Esophagus muscularis mucosa (tissue), 4 donors: Measurements from ENCODE around the gene MB21D2. TPM values are rescaled to one million over a fixed set of nuclear protein-coding genes. Genes with fewer than 3 reads are reported as not detected.
"Not testable (repeated sequence)": the region's sequence is repeated elsewhere in the genome, so short reads cannot be mapped to it uniquely, and the experiment has no call there.

Source experiments
- DNase-seq: peaks from one replicate; pipeline ENCODE4 v3.0.0-alpha.2; 2017; ENCODE audit errors: extremely low spot score
- H3K27ac ChIP-seq, 4 donors: fragments of 200-600 bp; sonication (generic); replicated peaks in 1 of 4; 1 replicate in 3 of 4; 2 replicates in 1 of 4; pipeline ENCODE4 v1.5.1; 2016 to 2019; ENCODE audit warnings: mild to moderate bottlenecking in 1 of 4
- H3K27me3 ChIP-seq, 4 donors: fragments of 200-600 bp; sonication (generic); one replicate each; pipeline versions ENCODE4 v1.5.1 to v1.6.0; 2016 to 2019
- H3K36me3 ChIP-seq, 4 donors: fragments of 200-600 bp; sonication (generic); one replicate each; pipeline ENCODE4 v1.5.1; 2016 to 2019
- H3K4me1 ChIP-seq, 4 donors: fragments of 200-600 bp; sonication (generic); one replicate each; pipeline ENCODE4 v1.5.1; 2016 to 2019
- H3K4me3 ChIP-seq, 4 donors: fragments of 200-600 bp; sonication (generic); 1 replicate in 2 of 4; 2 replicates in 2 of 4; pipeline ENCODE4 v1.5.1; 2016 to 2019; ENCODE audit warnings: mild to moderate bottlenecking in 4 of 4, moderate library complexity in 1 of 4
- H3K9me3 ChIP-seq, 4 donors: fragments of 200-600 bp; sonication (generic); 1 replicate in 3 of 4; 2 replicates in 1 of 4; pipeline ENCODE4 v1.5.1; 2016 to 2019
- EP300 ChIP-seq: sonication (generic); formaldehyde crosslinking; IDR thresholded peaks from one replicate; pipeline ENCODE4 v1.6.1; 2017; ENCODE audit warnings: antibody characterized with exemption
- POLR2A ChIP-seq: fragments of 450-650 bp; IDR thresholded peaks from one replicate; pipeline ENCODE4 v1.6.1; 2017; ENCODE audit warnings: antibody characterized with exemption, moderate library complexity, mild to moderate bottlenecking, low read depth
- POLR2AphosphoS5 ChIP-seq, 2 donors: sonication (generic); formaldehyde crosslinking; IDR thresholded peaks; one replicate each; pipeline ENCODE4 v1.6.1; 2017; ENCODE audit warnings: antibody characterized with exemption in 2 of 2
- WGBS: methylation state at CpG from one replicate; pipeline ENCODE4 v1.1.5; 2018; 5-methylcytosine and 5-hydroxymethylcytosine counted together
- intact Hi-C: fragments of 100-400 bp; cut with DNase I; formaldehyde crosslinking; loops from one replicate; pipeline ENCODE4 v1.15.1; 2023
- total RNA-seq, 4 donors: library from RNA; depleted of rRNA; stranded (reverse); fragments of >200 nt; gene quantifications; one replicate each; pipeline versions ENCODE4 v1.1.0 to v1.2.1, GENCODE V29; 2016
- TF ChIP-seq, protein P1 (sequence below), 3 experiments: fragments of 200-600 bp in 2 of 3; fragments of 450-650 bp in 1 of 3; sonication (generic) in 2 of 3; IDR thresholded peaks; one replicate each; pipeline ENCODE4 v1.5.1; 2017 to 2019; ENCODE audit warnings: antibody characterized with exemption in 3 of 3, mild to moderate bottlenecking in 2 of 3, moderate library complexity in 1 of 3

The MB21D2 gene
- total RNA-seq, 4 donors from 2014 or later: 5.4 to 11.5 (median 8.2) TPM

GRCh38 chr3:192851821-192852372, 65.8 kb downstream of the MB21D2 start:
- H3K27ac ChIP-seq: no peak overlapping the region
- intact Hi-C loops: no loop called here
- 47% methylated on average over 5 of the region's 5 CpGs for WGBS

GRCh38 chr3:192850451-192850981, 67.1 kb downstream of the MB21D2 start:
- H3K27ac ChIP-seq: no peak overlapping the region
- no peaks in the 10 kb centered on the region for H3K36me3 ChIP-seq
- H3K27me3 ChIP-seq: no peaks in the 10 kb centered on the region
- H3K4me3 ChIP-seq: no peak overlapping the region
- 84% methylated on average over 14 of the region's 14 CpGs for WGBS
- no peak for DNase-seq
- intact Hi-C loops: no loop called here
- H3K9me3 ChIP-seq: peaks cover 0 to 4% (median 0%) of the 10 kb centered on the region in 4 donors
- peaks cover 6 to 54% (median 42%) of the 10 kb centered on the region in 4 donors for H3K4me1 ChIP-seq
- no peak for TF ChIP-seq EP300
- TF ChIP-seq, protein P1, sequence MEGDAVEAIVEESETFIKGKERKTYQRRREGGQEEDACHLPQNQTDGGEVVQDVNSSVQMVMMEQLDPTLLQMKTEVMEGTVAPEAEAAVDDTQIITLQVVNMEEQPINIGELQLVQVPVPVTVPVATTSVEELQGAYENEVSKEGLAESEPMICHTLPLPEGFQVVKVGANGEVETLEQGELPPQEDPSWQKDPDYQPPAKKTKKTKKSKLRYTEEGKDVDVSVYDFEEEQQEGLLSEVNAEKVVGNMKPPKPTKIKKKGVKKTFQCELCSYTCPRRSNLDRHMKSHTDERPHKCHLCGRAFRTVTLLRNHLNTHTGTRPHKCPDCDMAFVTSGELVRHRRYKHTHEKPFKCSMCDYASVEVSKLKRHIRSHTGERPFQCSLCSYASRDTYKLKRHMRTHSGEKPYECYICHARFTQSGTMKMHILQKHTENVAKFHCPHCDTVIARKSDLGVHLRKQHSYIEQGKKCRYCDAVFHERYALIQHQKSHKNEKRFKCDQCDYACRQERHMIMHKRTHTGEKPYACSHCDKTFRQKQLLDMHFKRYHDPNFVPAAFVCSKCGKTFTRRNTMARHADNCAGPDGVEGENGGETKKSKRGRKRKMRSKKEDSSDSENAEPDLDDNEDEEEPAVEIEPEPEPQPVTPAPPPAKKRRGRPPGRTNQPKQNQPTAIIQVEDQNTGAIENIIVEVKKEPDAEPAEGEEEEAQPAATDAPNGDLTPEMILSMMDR (IDR thresholded peaks at IDR 0.05): no peak
- TF ChIP-seq POLR2AphosphoS5 (IDR thresholded peaks at IDR 0.05): no peak
- TF ChIP-seq POLR2A: no peak

More at GRCh38 chr3:192851821-192852372, 65.8 kb downstream of the MB21D2 start:
- TF ChIP-seq POLR2A (no peak), POLR2AphosphoS5 (IDR thresholded peaks at IDR 0.05) (peak in 1 of 2 donors; percentile 11), EP300 (no peak)
- TF ChIP-seq, protein P1 (IDR thresholded peaks at IDR 0.05): no peak
- Histone ChIP-seq H3K27me3 (no peaks in the 10 kb centered on the region), H3K36me3 (no peaks in the 10 kb centered on the region), H3K4me3 (no peak overlapping the region), H3K4me1 (peaks cover 6 to 49% (median 41%) of the 10 kb centered on the region in 4 donors), H3K9me3 (peaks cover 0 to 4% (median 0%) of the 10 kb centered on the region in 4 donors)
- no peak for DNase-seq

GRCh38 chr3:192849821-192850220, 67.8 kb downstream of the MB21D2 start:
- WGBS: 93% methylated on average over 10 of the region's 11 CpGs
- H3K4me3 ChIP-seq, DNase-seq, H3K27me3 ChIP-seq, H3K36me3 ChIP-seq, H3K27ac ChIP-seq, H3K9me3 ChIP-seq, intact Hi-C loops: not testable (repeated sequence)
- peaks cover 7 to 61% (median 46%) of the 10 kb centered on the region in 4 donors for H3K4me1 ChIP-seq

DNA sequence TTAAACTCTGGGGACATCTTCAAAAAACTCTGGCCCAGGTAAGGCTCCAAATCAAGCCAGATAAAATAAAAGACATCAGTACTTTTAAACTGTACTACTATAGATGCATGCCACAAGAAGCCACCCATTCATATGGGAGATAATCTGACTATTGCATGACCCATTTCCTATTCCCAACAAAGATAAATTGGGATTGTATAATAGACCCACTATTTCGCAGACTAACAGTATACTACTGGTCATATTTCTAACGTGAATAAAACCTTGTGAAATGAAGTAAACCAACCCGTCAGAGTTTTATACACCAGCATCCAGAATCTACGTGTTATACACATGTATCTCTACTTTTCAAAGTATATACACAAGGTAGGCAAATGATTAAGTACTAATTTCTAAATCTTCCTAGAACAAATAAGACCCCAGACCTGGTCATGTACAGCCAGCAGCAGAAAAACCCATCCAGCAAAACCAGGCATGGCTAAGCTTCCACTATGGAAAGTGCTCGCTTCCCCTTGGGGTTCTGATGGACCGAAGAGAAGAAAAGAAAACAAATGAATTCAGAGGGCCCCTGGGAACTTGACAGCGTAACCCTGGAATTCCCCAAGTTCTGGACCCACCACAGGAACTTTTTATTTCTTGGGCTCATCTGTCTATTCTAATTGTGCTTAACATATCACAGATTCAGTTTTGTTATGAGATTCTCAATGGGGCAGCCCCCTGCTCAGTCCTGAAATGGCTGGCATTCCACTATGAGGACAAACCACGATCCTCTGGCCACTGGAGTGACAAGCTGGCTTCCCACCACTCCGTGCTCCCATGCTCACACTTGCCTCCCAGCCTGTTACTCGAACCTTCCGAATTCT, 69.1 kb downstream of the MB21D2 start:
- intact Hi-C loops: no loop called here
- no peaks in the 10 kb centered on the region for H3K9me3 ChIP-seq
- H3K4me3 ChIP-seq: no peak overlapping the region
- no peaks in the 10 kb centered on the region for H3K27me3 ChIP-seq
- 82% methylated on average over 11 of the region's 11 CpGs for WGBS
- H3K27ac ChIP-seq: no peak overlapping the region
- H3K4me1 ChIP-seq: peaks cover 15 to 72% (median 55%) of the 10 kb centered on the region in 4 donors
- no peak for TF ChIP-seq EP300
- TF ChIP-seq, protein P1 (IDR thresholded peaks at IDR 0.05): no peak
- no peak for TF ChIP-seq POLR2AphosphoS5 (IDR thresholded peaks at IDR 0.05)
- TF ChIP-seq POLR2A: no peak
- H3K36me3 ChIP-seq: no peaks in the 10 kb centered on the region
- DNase-seq: no peak

DNA sequence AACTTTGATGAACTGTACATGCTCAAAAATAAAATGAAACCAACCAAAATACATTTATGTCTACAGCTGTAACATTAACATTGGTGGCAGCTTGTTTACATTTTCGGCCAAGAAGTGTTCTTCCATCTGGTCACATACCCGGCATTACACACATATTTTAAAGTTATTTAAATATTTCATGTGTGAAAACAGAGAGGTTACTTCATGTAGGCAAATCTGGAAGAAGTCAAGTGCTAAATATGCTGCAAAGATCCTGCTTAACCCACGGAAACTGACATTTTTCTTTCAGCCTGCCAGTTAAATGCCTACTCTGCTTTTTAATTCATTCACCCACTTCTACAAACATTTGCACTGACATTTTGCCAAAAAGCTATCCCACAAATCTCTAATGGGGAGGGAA, 69.7 kb downstream of the MB21D2 start:
- TF ChIP-seq EP300: no peak
- no peak for TF ChIP-seq POLR2A
- no peak for TF ChIP-seq POLR2AphosphoS5 (IDR thresholded peaks at IDR 0.05)
- TF ChIP-seq, protein P1 (IDR thresholded peaks at IDR 0.05): no peak
- Histone ChIP-seq H3K4me3 (no peak overlapping the region), H3K27me3 (no peaks in the 10 kb centered on the region), H3K27ac (no peak overlapping the region), H3K36me3 (no peaks in the 10 kb centered on the region), H3K4me1 (peaks cover 16 to 78% (median 58%) of the 10 kb centered on the region in 4 donors), H3K9me3 (no peaks in the 10 kb centered on the region)
- intact Hi-C loops: no loop called here
- WGBS: 46% methylated on average over 3 of the region's 3 CpGs
- DNase-seq: no peak
